ENCODE results near the gene TTLL8.

Gene TTLL8

GRCh38 chr22:50061141-50061823, 3.2 kb upstream of the TTLL8 start:
- no peak for DNase-seq

- DNase-seq: no peak
These were observed 2.5 kb upstream of the TTLL8 start for GRCh38 chr22:50060441-50061140.

- no peak for DNase-seq
These were observed 1.8 kb upstream of the TTLL8 start for GRCh38 chr22:50059881-50060262.

- no peak for DNase-seq
These were observed 1.1 kb upstream of the TTLL8 start for GRCh38 chr22:50058906-50059880.

GRCh38 chr22:50057278-50058060, 629 bp downstream of the TTLL8 start:
- DNase-seq: no peak

- no peak for DNase-seq
These were observed 1.7 kb downstream of the TTLL8 start for GRCh38 chr22:50056214-50056972.

- DNase-seq: no peak
These were observed 4.2 kb downstream of the TTLL8 start for GRCh38 chr22:50053861-50054260.

GRCh38 chr22:50051930-50052329, 6.2 kb downstream of the TTLL8 start:
- no peak for DNase-seq

GRCh38 chr22:50049299-50050195, 8.6 kb downstream of the TTLL8 start:
- no peak for DNase-seq

GRCh38 chr22:50048836-50049235, 9.3 kb downstream of the TTLL8 start:
- no peak for DNase-seq

- no peak for DNase-seq
These were observed 9.9 kb downstream of the TTLL8 start for GRCh38 chr22:50048061-50048765.

GRCh38 chr22:50047346-50047745, 10.8 kb downstream of the TTLL8 start:
- DNase-seq: no peak

GRCh38 chr22:50046481-50047245, 11.4 kb downstream of the TTLL8 start:
- DNase-seq: no peak

GRCh38 chr22:50046019-50046415, 12.1 kb downstream of the TTLL8 start:
- no peak for DNase-seq

GRCh38 chr22:50045211-50046018, 12.7 kb downstream of the TTLL8 start:
- DNase-seq: no peak

- no peak for DNase-seq
These were observed 13.5 kb downstream of the TTLL8 start for GRCh38 chr22:50044485-50045118.

- DNase-seq: no peak
These were observed 16.6 kb downstream of the TTLL8 start for GRCh38 chr22:50041361-50042065.
